LNCAP (cell line): ENCODE results near the gene TP53I3.

Experiments used
- CTCF ChIP-seq: fragments of 450-650 bp; IDR thresholded peaks from 2 replicates; pipeline ENCODE4 v1.5.1; 2017; ENCODE audit warnings: mild to moderate bottlenecking

TP53I3 gene

GRCh38 chr2:24121066-24121465, 36.4 kb upstream of the TP53I3 start:
- TF ChIP-seq CTCF: no peak

- TF ChIP-seq CTCF: no peak
Measured at GRCh38 chr2:24117902-24118301, 33.3 kb upstream of the TP53I3 start.

GRCh38 chr2:24115057-24115456, 30.4 kb upstream of the TP53I3 start:
- no peak for TF ChIP-seq CTCF

- no peak for TF ChIP-seq CTCF
Measured at GRCh38 chr2:24111407-24111901, 26.8 kb upstream of the TP53I3 start.

- no peak for TF ChIP-seq CTCF
Measured at GRCh38 chr2:24110660-24111303, 26.1 kb upstream of the TP53I3 start.

GRCh38 chr2:24107336-24107735, 22.7 kb upstream of the TP53I3 start:
- no peak for TF ChIP-seq CTCF

- TF ChIP-seq CTCF: no peak
Measured at GRCh38 chr2:24106786-24107185, 22.2 kb upstream of the TP53I3 start.

GRCh38 chr2:24105816-24106215, 21.2 kb upstream of the TP53I3 start:
- TF ChIP-seq CTCF: no peak
